Chondrocyte (in vitro differentiated cells): ENCODE results near the gene RTCB. TPM values are rescaled to one million over a fixed set of nuclear protein-coding genes. Genes with fewer than 3 reads are reported as not detected.

Experiments used
- DNase-seq: peaks from one replicate; pipeline ENCODE4 v3.0.0; 2021; ENCODE audit warnings: mixed read lengths, low spot score
- H3K27ac Mint-ChIP-seq: one replicate; pipeline ENCODE4 v1.8.0; 2021; ENCODE audit warnings: mild to moderate bottlenecking, moderate library complexity, mixed read lengths; ENCODE audit not compliant: unreplicated experiment
- H3K27me3 Mint-ChIP-seq: 2 replicates; pipeline ENCODE4 v1.8.0; 2021; ENCODE audit warnings: low read depth, mixed read lengths
- H3K36me3 Mint-ChIP-seq: 2 replicates; pipeline ENCODE4 v1.8.0; 2021; ENCODE audit warnings: low read depth, mixed read lengths
- H3K4me1 Mint-ChIP-seq: 2 replicates; pipeline ENCODE4 v1.8.0; 2021; ENCODE audit warnings: low read depth, mild to moderate bottlenecking, mixed read lengths
- H3K4me3 Mint-ChIP-seq: one replicate; pipeline ENCODE4 v1.8.0; 2021; ENCODE audit warnings: mild to moderate bottlenecking, moderate library complexity, mixed read lengths; ENCODE audit not compliant: unreplicated experiment
- H3K9me3 Mint-ChIP-seq: 2 replicates; pipeline ENCODE4 v1.8.0; 2021; ENCODE audit warnings: low read depth, mixed read lengths
- CTCF ChIP-seq: fragments of 200-600 bp; sonication (generic); IDR thresholded peaks from 2 replicates; pipeline ENCODE4 v1.5.0; 2021; ENCODE audit warnings: antibody characterized with exemption, mild to moderate bottlenecking, moderate library complexity
- total RNA-seq: library from RNA; stranded (reverse); gene quantifications from 3 replicates; pipeline ENCODE4 v1.2.1, GENCODE V29; 2021

RTCB gene
- total RNA-seq, 1 donor from 2014 or later = 64.7 TPM

DNA sequence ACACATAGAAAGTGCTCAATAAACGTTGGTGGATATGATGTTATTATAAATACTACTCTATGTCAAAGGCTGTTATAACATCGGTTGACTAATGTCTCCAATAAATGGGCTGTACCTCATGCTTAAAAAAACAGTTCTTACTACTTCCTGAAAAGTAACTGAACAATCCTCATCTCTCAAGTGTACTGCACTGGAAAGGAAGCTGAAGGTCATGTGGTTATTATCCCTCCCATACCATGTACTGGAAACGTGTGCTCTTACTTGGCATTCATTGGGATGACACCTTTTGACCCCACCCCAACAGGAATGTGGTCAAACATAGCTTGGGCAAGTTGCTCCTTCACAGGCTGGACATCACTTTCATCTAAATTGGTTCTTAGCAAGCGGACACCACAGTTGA lies 10.6 kb downstream of the RTCB start:
- Mint-ChIP-seq H3K9me3 (no peaks in the 10 kb centered on the region), H3K4me1 (no peaks in the 10 kb centered on the region), H3K36me3 (peaks cover 28% of the 10 kb centered on the region), H3K27me3 (no peaks in the 10 kb centered on the region), H3K27ac (no peak overlapping the region), H3K4me3 (no peak overlapping the region)
- TF ChIP-seq CTCF = no peak
- DNase-seq = no peak

DNA sequence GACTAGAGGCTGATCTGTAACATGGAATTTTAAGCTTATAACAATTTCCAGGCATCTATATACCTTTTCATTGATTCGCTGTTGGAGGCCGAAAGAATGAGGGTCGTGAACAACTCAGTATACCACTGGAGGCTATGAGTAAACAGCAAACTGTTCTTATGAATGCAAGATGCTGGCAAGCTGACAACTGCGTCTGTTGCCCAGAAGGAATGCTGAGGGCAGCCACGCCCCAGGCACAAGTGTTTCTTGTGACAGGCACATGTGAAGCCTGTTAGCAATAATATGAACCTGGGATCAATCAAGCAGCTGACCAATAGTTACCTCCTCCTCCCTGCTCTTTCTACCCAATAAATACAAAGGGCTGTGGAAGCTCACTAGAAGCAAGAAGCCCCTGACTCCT lies 15.3 kb downstream of the RTCB start:
- DNase-seq = no peak
- Mint-ChIP-seq H3K27ac (no peak overlapping the region), H3K4me3 (no peak overlapping the region), H3K9me3 (no peaks in the 10 kb centered on the region), H3K36me3 (peaks cover 42% of the 10 kb centered on the region), H3K4me1 (no peaks in the 10 kb centered on the region), H3K27me3 (no peaks in the 10 kb centered on the region)
- no peak for TF ChIP-seq CTCF

DNA sequence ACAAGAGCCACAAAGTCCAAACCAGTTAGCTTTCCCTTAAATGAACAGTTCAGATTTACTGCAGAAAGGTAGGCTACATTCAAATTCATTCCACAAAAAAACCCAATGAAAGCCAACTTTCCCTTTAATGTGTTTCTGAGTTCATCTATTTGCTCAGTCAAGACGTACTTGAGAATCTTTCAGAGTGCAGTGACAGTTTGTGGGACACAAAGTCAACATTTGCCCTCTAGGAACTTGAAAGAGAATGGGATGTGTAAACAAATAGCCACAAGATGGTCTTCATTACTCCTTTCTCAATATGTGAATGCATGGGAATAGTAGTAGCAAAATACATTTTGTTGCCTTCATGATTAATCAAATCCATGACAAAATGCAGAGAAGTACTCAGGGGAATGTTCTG lies 15.8 kb downstream of the RTCB start:
- H3K4me1 Mint-ChIP-seq = no peaks in the 10 kb centered on the region

GRCh38 chr22:32395107-32395506 lies 16.9 kb downstream of the RTCB start:
- no peak overlapping the region for H3K27ac Mint-ChIP-seq
- H3K9me3 Mint-ChIP-seq = no peaks in the 10 kb centered on the region
- no peak for DNase-seq
- H3K36me3 Mint-ChIP-seq = peaks cover 35% of the 10 kb centered on the region
- TF ChIP-seq CTCF = no peak
- H3K4me1 Mint-ChIP-seq = no peaks in the 10 kb centered on the region
- no peak overlapping the region for H3K4me3 Mint-ChIP-seq
- H3K27me3 Mint-ChIP-seq = no peaks in the 10 kb centered on the region

More for the DNA sequence above, 15.8 kb downstream of the RTCB start:
- no peak for TF ChIP-seq CTCF
- Mint-ChIP-seq H3K27me3 (no peaks in the 10 kb centered on the region), H3K9me3 (no peaks in the 10 kb centered on the region), H3K27ac (no peak overlapping the region), H3K36me3 (peaks cover 40% of the 10 kb centered on the region), H3K4me3 (no peak overlapping the region)
- DNase-seq = no peak

DNA sequence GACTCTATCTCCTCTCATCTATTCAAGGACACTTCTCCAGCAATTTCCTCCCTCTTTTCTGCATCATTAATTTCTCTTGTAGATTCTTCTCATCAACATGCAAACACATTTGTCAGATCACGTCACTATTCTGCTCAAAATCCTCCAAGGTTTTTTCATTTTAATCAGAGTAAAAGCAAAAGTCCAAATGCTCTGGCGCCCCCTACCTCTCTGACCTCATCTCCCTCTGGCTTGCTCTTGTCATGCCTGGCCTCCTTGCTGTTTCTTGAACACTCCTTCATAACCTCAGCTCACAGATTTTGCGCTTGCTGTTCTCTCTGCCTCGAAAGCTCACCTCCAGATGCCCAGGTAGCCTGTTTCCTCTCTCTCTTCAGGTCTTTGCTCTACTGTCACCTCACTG lies 22.4 kb downstream of the RTCB start:
- Mint-ChIP-seq H3K4me3 (no peak overlapping the region), H3K9me3 (no peaks in the 10 kb centered on the region), H3K27ac (peak overlapping the region; percentile 9), H3K27me3 (no peaks in the 10 kb centered on the region), H3K4me1 (no peaks in the 10 kb centered on the region), H3K36me3 (peaks cover 46% of the 10 kb centered on the region)
- DNase-seq = no peak
- peak; percentile 72 for TF ChIP-seq CTCF
